Breast epithelium (tissue), 4 donors: Measurements from ENCODE around the gene TMEM179. TPM values are rescaled to one million over a fixed set of nuclear protein-coding genes. Genes with fewer than 3 reads are reported as not detected.

Experiments
- DNase-seq, 2 donors: peaks; one replicate each; pipeline ENCODE4 v3.0.0-alpha.2; 2019; ENCODE audit warnings: low spot score in 2 of 2
- H3K27ac ChIP-seq, 2 donors: fragments of 200-600 bp; sonication (generic) in 1 of 2; one replicate each; pipeline ENCODE4 v1.5.1; 2016 to 2019; ENCODE audit warnings: mild to moderate bottlenecking in 1 of 2
- H3K27me3 ChIP-seq, 2 donors: fragments of 200-600 bp; sonication (generic) in 1 of 2; one replicate each; pipeline versions ENCODE4 v1.5.1 to v1.6.0; 2017 to 2019; ENCODE audit warnings: control low read depth in 1 of 2, mild to moderate bottlenecking in 1 of 2
- H3K36me3 ChIP-seq: fragments of 200-600 bp; one replicate; pipeline ENCODE4 v1.5.1; 2019
- H3K4me1 ChIP-seq, 2 donors: fragments of 200-600 bp; sonication (generic); one replicate each; pipeline ENCODE4 v1.5.1; 2016 to 2019; ENCODE audit warnings: control low read depth in 1 of 2
- H3K4me3 ChIP-seq, 3 donors: fragments of 200-600 bp; sonication (generic); 1 replicate in 2 of 3; 2 replicates in 1 of 3; pipeline ENCODE4 v1.5.1; 2016 to 2019; ENCODE audit warnings: mild to moderate bottlenecking in 3 of 3, moderate library complexity in 2 of 3
- H3K9me3 ChIP-seq, 2 donors: fragments of 200-600 bp; sonication (generic) in 1 of 2; one replicate each; pipeline ENCODE4 v1.5.1; 2016 to 2019; ENCODE audit warnings: control low read depth in 1 of 2
- CTCF ChIP-seq, 3 donors: fragments of 450-650 bp; IDR thresholded peaks; one replicate each; pipeline ENCODE4 v1.5.1; 2016 to 2017; ENCODE audit warnings: antibody characterized with exemption in 3 of 3, mild to moderate bottlenecking in 3 of 3, moderate library complexity in 3 of 3
- POLR2A ChIP-seq: fragments of 450-650 bp; IDR thresholded peaks from one replicate; pipeline ENCODE4 v1.6.1; 2016; ENCODE audit warnings: antibody characterized with exemption, mild to moderate bottlenecking, moderate library complexity
- POLR2AphosphoS5 ChIP-seq, 3 donors: sonication (generic); formaldehyde crosslinking; IDR thresholded peaks; one replicate each; pipeline ENCODE4 v1.6.1; 2017; ENCODE audit warnings: antibody characterized with exemption in 3 of 3
- intact Hi-C: fragments of 100-400 bp; cut with DNase I; formaldehyde crosslinking; loops from one replicate; pipeline ENCODE4 v1.15.1; 2023; ENCODE audit warnings: low total_unique reads
- total RNA-seq, 3 donors: library from RNA; depleted of rRNA; stranded (reverse); fragments of >200 nt; gene quantifications; one replicate each; pipeline ENCODE4 v1.1.0, GENCODE V29; 2016

The TMEM179 gene
- total RNA-seq, 3 donors from 2014 or later = not detected

- TF ChIP-seq CTCF (IDR thresholded peaks at IDR 0.05) = no peak
- intact Hi-C loops = no loop called here
- no peaks in the 10 kb centered on the region for H3K36me3 ChIP-seq
These were observed 15.0 kb downstream of the TMEM179 start for GRCh38 chr14:104589338-104590195.

GRCh38 chr14:104588066-104588857 lies 16.3 kb downstream of the TMEM179 start:
- TF ChIP-seq POLR2AphosphoS5 (IDR thresholded peaks at IDR 0.05) (no peak), CTCF (IDR thresholded peaks at IDR 0.05) (no peak), POLR2A (no peak)
- H3K9me3 ChIP-seq = no peaks in the 10 kb centered on the region
- no peak overlapping the region for H3K4me3 ChIP-seq
- H3K27me3 ChIP-seq = peaks cover 0 to 25% of the 10 kb centered on the region in 2 donors
- no peaks in the 10 kb centered on the region for H3K36me3 ChIP-seq
- no peak for DNase-seq
- no peaks in the 10 kb centered on the region for H3K4me1 ChIP-seq
- intact Hi-C loops = no loop called here
- H3K27ac ChIP-seq = no peak overlapping the region

More at GRCh38 chr14:104589338-104590195, 15.0 kb downstream of the TMEM179 start:
- Histone ChIP-seq H3K27me3 (peaks cover 0 to 25% of the 10 kb centered on the region in 2 donors), H3K4me1 (no peaks in the 10 kb centered on the region), H3K9me3 (no peaks in the 10 kb centered on the region), H3K4me3 (no peak overlapping the region), H3K27ac (no peak overlapping the region)
- no peak for DNase-seq

- Histone ChIP-seq H3K36me3 (no peaks in the 10 kb centered on the region), H3K27ac (no peak overlapping the region), H3K27me3 (peaks cover 0 to 27% of the 10 kb centered on the region in 2 donors), H3K4me1 (peaks cover 0 to under 1% of the 10 kb centered on the region in 2 donors), H3K9me3 (no peaks in the 10 kb centered on the region), H3K4me3 (no peak overlapping the region)
- TF ChIP-seq POLR2A = no peak
- DNase-seq = no peak
- intact Hi-C loops = no loop called here
These were observed 16.9 kb downstream of the TMEM179 start for GRCh38 chr14:104587641-104588040.

- peaks cover 0 to 4% of the 10 kb centered on the region in 2 donors for H3K4me1 ChIP-seq
- H3K27me3 ChIP-seq = peaks cover 0 to 33% of the 10 kb centered on the region in 2 donors
- H3K27ac ChIP-seq = no peak overlapping the region
- no peaks in the 10 kb centered on the region for H3K36me3 ChIP-seq
- DNase-seq = no peak
- intact Hi-C loops = no loop called here
- TF ChIP-seq CTCF (IDR thresholded peaks at IDR 0.05) (no peak), POLR2AphosphoS5 (IDR thresholded peaks at IDR 0.05) (no peak), POLR2A (no peak)
- no peaks in the 10 kb centered on the region for H3K9me3 ChIP-seq
- no peak overlapping the region for H3K4me3 ChIP-seq
These were observed 17.5 kb downstream of the TMEM179 start for GRCh38 chr14:104586832-104587620.

GRCh38 chr14:104585966-104586697 lies 18.4 kb downstream of the TMEM179 start:
- no peak overlapping the region for H3K27ac ChIP-seq
- H3K4me1 ChIP-seq = peaks cover 0 to 4% of the 10 kb centered on the region in 2 donors
- no peak for DNase-seq
- H3K4me3 ChIP-seq = no peak overlapping the region
- no peaks in the 10 kb centered on the region for H3K36me3 ChIP-seq
- H3K27me3 ChIP-seq = peaks cover 0 to 37% of the 10 kb centered on the region in 2 donors
- intact Hi-C loops = no loop called here
- no peak for TF ChIP-seq CTCF (IDR thresholded peaks at IDR 0.05)
- TF ChIP-seq POLR2AphosphoS5 (IDR thresholded peaks at IDR 0.05) = no peak
- no peak for TF ChIP-seq POLR2A
- no peaks in the 10 kb centered on the region for H3K9me3 ChIP-seq
